ENCODE measurements around the gene AP1S1.
A peak's percentile ranks its signal among the peaks of the same experiment; 100 is the strongest.
"Not testable (repeated sequence)": the region's sequence is repeated elsewhere in the genome, so short reads cannot be mapped to it uniquely, and the experiment has no call there.

The AP1S1 gene

GRCh38 chr7:101124376-101125056 lies 29.8 kb upstream of the AP1S1 start:
- Histone ChIP-seq H3K27me3 (ENCODE audit: control insufficient read depth, insufficient read depth, low read length) (no peaks in the 10 kb centered on the region), H3K9me3 (ENCODE audit: control insufficient read depth, insufficient read depth, low read length) (no peaks in the 10 kb centered on the region), H3K4me1 (ENCODE audit: control insufficient read depth, insufficient read depth, low read length) (peaks cover 24% of the 10 kb centered on the region), H3K27ac (ENCODE audit: low read depth, low read length) (peak overlapping the region; percentile 50), H3K36me3 (ENCODE audit: control insufficient read depth, insufficient read depth, low read length) (no peaks in the 10 kb centered on the region), H3K9ac (ENCODE audit: low read depth, low read length) (no peak overlapping the region), H3K4me3 (ENCODE audit: low read depth, low read length) (no peak overlapping the region)

DNA sequence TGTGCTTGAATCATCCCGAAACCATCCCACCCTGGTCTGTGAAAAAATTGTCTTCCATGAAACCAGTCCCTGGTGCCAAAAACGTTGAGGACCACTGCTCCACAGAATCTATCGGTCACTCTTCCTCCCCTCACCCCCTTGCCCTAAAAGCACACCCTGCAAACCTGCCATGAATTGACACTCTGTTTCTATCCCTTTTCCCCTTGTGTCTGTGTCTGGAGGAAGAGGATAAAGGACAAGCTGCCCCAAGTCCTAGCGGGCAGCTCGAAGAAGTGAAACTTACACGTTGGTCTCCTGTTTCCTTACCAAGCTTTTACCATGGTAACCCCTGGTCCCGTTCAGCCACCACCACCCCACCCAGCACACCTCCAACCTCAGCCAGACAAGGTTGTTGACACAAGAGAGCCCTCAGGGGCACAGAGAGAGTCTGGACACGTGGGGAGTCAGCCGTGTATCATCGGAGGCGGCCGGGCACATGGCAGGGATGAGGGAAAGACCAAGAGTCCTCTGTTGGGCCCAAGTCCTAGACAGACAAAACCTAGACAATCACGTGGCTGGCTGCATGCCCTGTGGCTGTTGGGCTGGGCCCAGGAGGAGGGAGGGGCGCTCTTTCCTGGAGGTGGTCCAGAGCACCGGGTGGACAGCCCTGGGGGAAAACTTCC lies 28.2 kb upstream of the AP1S1 start:
- Histone ChIP-seq H3K9ac (ENCODE audit: low read depth, low read length) (no peak overlapping the region), H3K36me3 (ENCODE audit: control insufficient read depth, insufficient read depth, low read length) (no peaks in the 10 kb centered on the region), H3K4me1 (ENCODE audit: control insufficient read depth, insufficient read depth, low read length) (peaks cover 24% of the 10 kb centered on the region), H3K27ac (ENCODE audit: low read depth, low read length) (no peak overlapping the region), H3K9me3 (ENCODE audit: control insufficient read depth, insufficient read depth, low read length) (no peaks in the 10 kb centered on the region), H3K4me3 (ENCODE audit: low read depth, low read length) (no peak overlapping the region), H3K27me3 (ENCODE audit: control insufficient read depth, insufficient read depth, low read length) (no peaks in the 10 kb centered on the region)

- Histone ChIP-seq H3K9ac (ENCODE audit: low read depth, low read length) (no peak within 1 kb of the TSS), H3K4me1 (ENCODE audit: control insufficient read depth, insufficient read depth, low read length) (peaks cover 23% of the 10 kb centered on the region), H3K9me3 (ENCODE audit: control insufficient read depth, insufficient read depth, low read length) (no peaks in the 10 kb centered on the region), H3K27ac (ENCODE audit: low read depth, low read length) (peak within 1 kb of the TSS; percentile 11), H3K36me3 (ENCODE audit: control insufficient read depth, insufficient read depth, low read length) (no peaks in the 10 kb centered on the region), H3K4me3 (ENCODE audit: low read depth, low read length) (0 out of 2 replicates have a peak within 1 kb of the TSS, but pooled peaks have one; percentile 12), H3K27me3 (ENCODE audit: control insufficient read depth, insufficient read depth, low read length) (no peaks in the 10 kb centered on the region)
These were observed 27.4 kb upstream of the AP1S1 start, which contains the start of gene SERPINE1 for GRCh38 chr7:101126651-101127459. TSS of gene SERPINE1 (plus strand) at chr7:101127104. CDS start at chr7:101128394, 1,290 bp downstream.

- Histone ChIP-seq H3K4me3 (ENCODE audit: low read depth, low read length) (0 out of 2 replicates have a peak overlapping the region, but pooled peaks have one; percentile 12), H3K27ac (ENCODE audit: low read depth, low read length) (no peak overlapping the region), H3K9me3 (ENCODE audit: control insufficient read depth, insufficient read depth, low read length) (no peaks in the 10 kb centered on the region), H3K4me1 (ENCODE audit: control insufficient read depth, insufficient read depth, low read length) (peaks cover 16% of the 10 kb centered on the region), H3K36me3 (ENCODE audit: control insufficient read depth, insufficient read depth, low read length) (no peaks in the 10 kb centered on the region), H3K27me3 (ENCODE audit: control insufficient read depth, insufficient read depth, low read length) (no peaks in the 10 kb centered on the region), H3K9ac (ENCODE audit: low read depth, low read length) (no peak overlapping the region)
These were observed 26.7 kb upstream of the AP1S1 start for GRCh38 chr7:101127460-101128039.

DNA sequence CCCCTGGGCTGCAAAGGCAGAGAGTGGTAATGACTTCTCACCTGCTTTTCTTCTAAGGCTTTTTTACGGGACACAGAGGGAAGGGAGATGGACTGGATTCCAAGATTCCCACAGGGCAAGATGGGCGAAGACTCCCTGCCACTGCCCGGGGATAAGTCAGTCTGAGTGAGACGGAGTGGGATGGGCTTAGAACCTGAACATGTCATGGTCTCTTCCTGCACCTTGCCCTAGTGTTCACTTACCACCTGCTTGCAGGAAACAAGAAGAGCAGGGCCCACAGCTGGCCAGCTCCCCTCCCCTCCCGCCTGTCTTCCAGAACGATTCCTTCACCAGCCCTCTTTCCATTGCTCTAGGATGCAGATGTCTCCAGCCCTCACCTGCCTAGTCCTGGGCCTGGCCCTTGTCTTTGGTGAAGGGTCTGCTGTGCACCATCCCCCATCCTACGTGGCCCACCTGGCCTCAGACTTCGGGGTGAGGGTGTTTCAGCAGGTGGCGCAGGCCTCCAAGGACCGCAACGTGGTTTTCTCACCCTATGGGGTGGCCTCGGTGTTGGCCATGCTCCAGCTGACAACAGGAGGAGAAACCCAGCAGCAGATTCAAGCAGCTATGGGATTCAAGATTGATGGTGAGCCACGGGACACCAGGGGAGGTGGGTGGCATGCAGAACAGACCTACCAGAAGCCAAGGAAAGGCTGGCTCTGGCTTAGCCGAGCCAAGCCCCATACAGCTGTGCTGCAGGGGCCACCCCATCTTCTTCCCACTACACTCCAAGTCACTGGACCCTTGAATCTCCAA lies 26.0 kb upstream of the AP1S1 start:
- Histone ChIP-seq H3K27ac (ENCODE audit: low read depth, low read length) (no peak overlapping the region), H3K27me3 (ENCODE audit: control insufficient read depth, insufficient read depth, low read length) (no peaks in the 10 kb centered on the region), H3K4me1 (ENCODE audit: control insufficient read depth, insufficient read depth, low read length) (peaks cover 13% of the 10 kb centered on the region), H3K36me3 (ENCODE audit: control insufficient read depth, insufficient read depth, low read length) (no peaks in the 10 kb centered on the region), H3K9me3 (ENCODE audit: control insufficient read depth, insufficient read depth, low read length) (no peaks in the 10 kb centered on the region), H3K9ac (ENCODE audit: low read depth, low read length) (no peak overlapping the region), H3K4me3 (ENCODE audit: low read depth, low read length) (no peak overlapping the region)

- H3K27me3 ChIP-seq (ENCODE audit: control insufficient read depth, insufficient read depth, low read length) = no peaks in the 10 kb centered on the region
- H3K4me1 ChIP-seq (ENCODE audit: control insufficient read depth, insufficient read depth, low read length) = peaks cover 25% of the 10 kb centered on the region
- H3K36me3 ChIP-seq (ENCODE audit: control insufficient read depth, insufficient read depth, low read length) = no peaks in the 10 kb centered on the region
- no peak overlapping the region for H3K9ac ChIP-seq (ENCODE audit: low read depth, low read length)
- no peak overlapping the region for H3K4me3 ChIP-seq (ENCODE audit: low read depth, low read length)
- no peak overlapping the region for H3K27ac ChIP-seq (ENCODE audit: low read depth, low read length)
- H3K9me3 ChIP-seq (ENCODE audit: control insufficient read depth, insufficient read depth, low read length) = no peaks in the 10 kb centered on the region
These were observed 24.6 kb upstream of the AP1S1 start for GRCh38 chr7:101129603-101130117.

- H3K4me1 ChIP-seq (ENCODE audit: control insufficient read depth, insufficient read depth, low read length) = peaks cover 15% of the 10 kb centered on the region
- not testable (repeated sequence) for H3K4me3 ChIP-seq (ENCODE audit: low read depth, low read length); H3K27ac ChIP-seq (ENCODE audit: low read depth, low read length)
These were observed 21.4 kb upstream of the AP1S1 start for GRCh38 chr7:101132626-101133600.

DNA sequence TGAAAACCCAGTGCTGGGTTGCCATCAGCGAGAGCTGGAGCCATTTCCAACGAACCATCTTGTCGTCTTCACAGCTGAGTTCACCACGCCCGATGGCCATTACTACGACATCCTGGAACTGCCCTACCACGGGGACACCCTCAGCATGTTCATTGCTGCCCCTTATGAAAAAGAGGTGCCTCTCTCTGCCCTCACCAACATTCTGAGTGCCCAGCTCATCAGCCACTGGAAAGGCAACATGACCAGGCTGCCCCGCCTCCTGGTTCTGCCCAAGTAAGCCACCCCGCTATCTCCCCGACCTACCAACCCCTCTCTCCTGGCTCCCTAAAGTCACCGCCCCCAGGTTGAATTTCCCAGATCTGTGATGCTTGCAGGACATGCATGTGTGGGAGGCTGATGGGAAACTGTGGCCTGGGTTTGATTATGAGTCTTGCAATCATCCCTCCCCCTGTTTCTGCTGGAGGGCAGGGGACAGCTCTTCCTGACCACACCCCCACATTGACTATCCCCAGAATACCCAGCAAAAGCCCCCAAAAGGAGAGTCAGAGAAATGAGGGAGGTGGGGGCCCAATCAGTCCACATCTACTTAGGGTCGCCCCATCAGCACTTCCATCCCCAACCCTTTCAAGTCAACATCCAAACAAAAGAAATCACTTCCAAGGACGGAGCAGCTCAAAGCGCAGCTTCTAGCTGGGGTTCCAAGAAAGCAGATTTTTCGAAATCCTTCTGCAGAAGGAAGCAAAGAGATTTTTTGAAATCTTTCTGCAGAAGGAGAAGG lies 20.5 kb upstream of the AP1S1 start:
- Histone ChIP-seq H3K27ac (ENCODE audit: low read depth, low read length) (peak overlapping the region; percentile 76), H3K36me3 (ENCODE audit: control insufficient read depth, insufficient read depth, low read length) (no peaks in the 10 kb centered on the region), H3K4me3 (ENCODE audit: low read depth, low read length) (no peak overlapping the region), H3K9me3 (ENCODE audit: control insufficient read depth, insufficient read depth, low read length) (no peaks in the 10 kb centered on the region), H3K9ac (ENCODE audit: low read depth, low read length) (no peak overlapping the region), H3K27me3 (ENCODE audit: control insufficient read depth, insufficient read depth, low read length) (no peaks in the 10 kb centered on the region), H3K4me1 (ENCODE audit: control insufficient read depth, insufficient read depth, low read length) (peaks cover 17% of the 10 kb centered on the region)

More at GRCh38 chr7:101132626-101133600, 21.4 kb upstream of the AP1S1 start:
- not testable (repeated sequence) for H3K36me3 ChIP-seq (ENCODE audit: control insufficient read depth, insufficient read depth, low read length); H3K9me3 ChIP-seq (ENCODE audit: control insufficient read depth, insufficient read depth, low read length); H3K27me3 ChIP-seq (ENCODE audit: control insufficient read depth, insufficient read depth, low read length); H3K9ac ChIP-seq (ENCODE audit: low read depth, low read length)

DNA sequence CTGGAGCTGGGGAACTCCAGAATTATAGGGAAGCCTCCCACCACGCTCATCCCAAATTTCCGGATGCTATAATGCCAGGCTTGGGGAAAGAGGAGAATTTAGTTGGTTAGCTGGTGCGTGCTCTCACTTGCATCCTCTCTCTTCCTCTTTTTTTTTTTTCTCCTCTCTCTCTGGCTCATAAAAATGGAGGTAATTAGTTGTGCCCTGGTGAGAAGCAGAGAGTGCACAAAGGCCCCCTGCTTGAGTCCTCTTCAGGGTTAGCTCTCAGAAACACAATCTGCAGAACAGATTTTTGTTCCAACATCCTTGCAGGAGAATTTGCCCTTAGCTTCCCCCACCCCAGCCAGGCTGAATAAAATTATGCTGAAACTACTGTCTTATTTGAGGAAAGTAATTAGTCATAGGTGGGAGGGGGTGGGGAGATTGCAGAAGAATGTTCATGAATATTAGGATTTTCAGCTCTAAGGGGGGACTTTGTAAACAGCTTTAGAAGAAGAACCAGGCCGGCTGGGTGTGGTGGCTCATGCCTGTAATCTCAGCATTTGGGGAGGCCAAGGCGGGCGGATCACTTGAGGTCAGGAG lies 19.8 kb upstream of the AP1S1 start:
- Histone ChIP-seq H3K4me1 (ENCODE audit: control insufficient read depth, insufficient read depth, low read length) (peaks cover 17% of the 10 kb centered on the region), H3K9ac (ENCODE audit: low read depth, low read length) (no peak overlapping the region), H3K9me3 (ENCODE audit: control insufficient read depth, insufficient read depth, low read length) (no peaks in the 10 kb centered on the region), H3K27me3 (ENCODE audit: control insufficient read depth, insufficient read depth, low read length) (no peaks in the 10 kb centered on the region), H3K36me3 (ENCODE audit: control insufficient read depth, insufficient read depth, low read length) (no peaks in the 10 kb centered on the region), H3K4me3 (ENCODE audit: low read depth, low read length) (no peak overlapping the region), H3K27ac (ENCODE audit: low read depth, low read length) (peak overlapping the region; percentile 76)
